Transverse colon (tissue), 4 donors: Measurements from ENCODE around the gene OSBPL10. TPM values are rescaled to one million over a fixed set of nuclear protein-coding genes. Genes with fewer than 3 reads are reported as not detected.

ENCODE experiments used
- DNase-seq: peaks from one replicate; pipeline ENCODE4 v3.0.0-alpha.2; 2019
- H3K27ac ChIP-seq, 4 donors: fragments of 200-600 bp; sonication (generic); 2 replicates each; pipeline ENCODE4 v1.5.1; 2016 to 2018; ENCODE audit warnings: inconsistent platforms in 4 of 4
- H3K27me3 ChIP-seq: fragments of 200-600 bp; sonication (generic); 2 replicates; pipeline ENCODE4 v1.5.1; 2017; ENCODE audit warnings: inconsistent platforms
- H3K36me3 ChIP-seq, 4 donors: fragments of 200-600 bp; sonication (generic); 2 replicates each; pipeline ENCODE4 v1.5.1; 2017 to 2019; ENCODE audit warnings: inconsistent platforms in 4 of 4
- H3K4me1 ChIP-seq, 4 donors: fragments of 200-600 bp; sonication (generic); 2 replicates each; pipeline ENCODE4 v1.5.1; 2017 to 2020; ENCODE audit warnings: inconsistent platforms in 4 of 4
- H3K4me3 ChIP-seq, 4 donors: fragments of 200-600 bp; sonication (generic); 1 replicate in 1 of 4; 2 replicates in 3 of 4; pipeline versions ENCODE4 v1.5.1 to v1.6.1; 2017 to 2019; ENCODE audit warnings: inconsistent platforms in 4 of 4
- H3K9me3 ChIP-seq, 2 donors: fragments of 200-600 bp; sonication (generic); 2 replicates each; pipeline ENCODE4 v1.5.1; 2017 to 2019; ENCODE audit warnings: inconsistent platforms in 2 of 2
- EP300 ChIP-seq: sonication (generic); formaldehyde crosslinking; IDR thresholded peaks from one replicate; pipeline ENCODE4 v1.6.1; 2017; ENCODE audit warnings: antibody characterized with exemption, low read depth
- POLR2A ChIP-seq: fragments of 450-650 bp; IDR thresholded peaks from one replicate; pipeline ENCODE4 v1.6.1; 2016; ENCODE audit warnings: antibody characterized with exemption, mild to moderate bottlenecking, moderate library complexity
- POLR2AphosphoS5 ChIP-seq, 3 donors: sonication (generic); formaldehyde crosslinking; IDR thresholded peaks; one replicate each; pipeline ENCODE4 v1.6.1; 2016; ENCODE audit warnings: antibody characterized with exemption in 3 of 3
- WGBS, 2 donors: methylation state at CpG; one replicate each; pipeline ENCODE4 v1.1.5; 2018; ENCODE audit warnings: low coverage in 1 of 2; 5-methylcytosine and 5-hydroxymethylcytosine counted together
- in situ Hi-C, 4 donors: fragments of 200-750 bp; cut with MboI; loops; one replicate each; pipeline versions ENCODE4 v1.15.0 to v1.15.1; 2017; ENCODE audit warnings: low sequenced_read_pairs in 3 of 4, low pct_ligation_motif_present in 1 of 4, low pct_unique_long_range_greater_than_20kb in 1 of 4
- intact Hi-C: fragments of 100-400 bp; cut with DNase I; formaldehyde crosslinking; loops from one replicate; pipeline ENCODE4 v1.15.1; 2023; ENCODE audit warnings: low total_unique reads
- total RNA-seq, 4 donors: library from RNA; depleted of rRNA; stranded (reverse); fragments of >200 nt; gene quantifications; one replicate each; pipeline ENCODE4 v1.1.0, GENCODE V29; 2016
- TF ChIP-seq, protein P1 (sequence below), 5 experiments: fragments of 200-600 bp in 3 of 5; fragments of 450-650 bp in 2 of 5; sonication (generic) in 3 of 5; IDR thresholded peaks; 1 replicate in 2 of 5; 2 replicates in 3 of 5; pipeline ENCODE4 v1.5.1; 2016 to 2017; ENCODE audit warnings: antibody characterized with exemption in 5 of 5, inconsistent platforms in 3 of 5, mild to moderate bottlenecking in 2 of 5, moderate library complexity in 1 of 5

Gene OSBPL10
- total RNA-seq, 4 donors from 2014 or later: 10.0 to 34.8 (median 19.5) TPM

GRCh38 chr3:31775383-31775782 is 205.7 kb downstream of the OSBPL10 start:
- in situ Hi-C loops (no loop called here), intact Hi-C loops (no loop called here)

GRCh38 chr3:31772758-31773473 is 208.1 kb downstream of the OSBPL10 start:
- no peak for DNase-seq
- Histone ChIP-seq H3K27ac (no peak overlapping the region), H3K27me3 (no peaks in the 10 kb centered on the region), H3K4me3 (no peak overlapping the region), H3K4me1 (no peaks in the 10 kb centered on the region), H3K9me3 (no peaks in the 10 kb centered on the region), H3K36me3 (no peaks in the 10 kb centered on the region)
- in situ Hi-C loops (loop anchor here in 2 of 4 donors (25.0 kb wide), 2 partner anchors 986 to 1011 kb away; no protein-coding TSS in a partner anchor), intact Hi-C loops (no loop called here)
- TF ChIP-seq POLR2AphosphoS5 (IDR thresholded peaks at IDR 0.05) (no peak), EP300 (no peak), POLR2A (no peak)
- TF ChIP-seq, protein P1, sequence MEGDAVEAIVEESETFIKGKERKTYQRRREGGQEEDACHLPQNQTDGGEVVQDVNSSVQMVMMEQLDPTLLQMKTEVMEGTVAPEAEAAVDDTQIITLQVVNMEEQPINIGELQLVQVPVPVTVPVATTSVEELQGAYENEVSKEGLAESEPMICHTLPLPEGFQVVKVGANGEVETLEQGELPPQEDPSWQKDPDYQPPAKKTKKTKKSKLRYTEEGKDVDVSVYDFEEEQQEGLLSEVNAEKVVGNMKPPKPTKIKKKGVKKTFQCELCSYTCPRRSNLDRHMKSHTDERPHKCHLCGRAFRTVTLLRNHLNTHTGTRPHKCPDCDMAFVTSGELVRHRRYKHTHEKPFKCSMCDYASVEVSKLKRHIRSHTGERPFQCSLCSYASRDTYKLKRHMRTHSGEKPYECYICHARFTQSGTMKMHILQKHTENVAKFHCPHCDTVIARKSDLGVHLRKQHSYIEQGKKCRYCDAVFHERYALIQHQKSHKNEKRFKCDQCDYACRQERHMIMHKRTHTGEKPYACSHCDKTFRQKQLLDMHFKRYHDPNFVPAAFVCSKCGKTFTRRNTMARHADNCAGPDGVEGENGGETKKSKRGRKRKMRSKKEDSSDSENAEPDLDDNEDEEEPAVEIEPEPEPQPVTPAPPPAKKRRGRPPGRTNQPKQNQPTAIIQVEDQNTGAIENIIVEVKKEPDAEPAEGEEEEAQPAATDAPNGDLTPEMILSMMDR (IDR thresholded peaks at IDR 0.05): no peak
- 75 to 76% methylated on average over 5 to 7 of the region's 7 CpGs for WGBS, 2 donors

More at GRCh38 chr3:31775383-31775782, 205.7 kb downstream of the OSBPL10 start:
- H3K27me3 ChIP-seq: no peaks in the 10 kb centered on the region
- no peak overlapping the region for H3K4me3 ChIP-seq
- TF ChIP-seq POLR2AphosphoS5 (IDR thresholded peaks at IDR 0.05) (no peak), POLR2A (no peak), EP300 (no peak)
- TF ChIP-seq, protein P1 (IDR thresholded peaks at IDR 0.05): no peak
- no peak overlapping the region for H3K27ac ChIP-seq
- peaks cover 7% of the 10 kb centered on the region in 2 donors for H3K9me3 ChIP-seq
- H3K4me1 ChIP-seq: no peaks in the 10 kb centered on the region
- WGBS, 2 donors: 84 to 98% methylated on average over 4 of the region's 4 CpGs
- no peak for DNase-seq
- H3K36me3 ChIP-seq: no peaks in the 10 kb centered on the region

GRCh38 chr3:31772272-31772671 is 208.8 kb downstream of the OSBPL10 start:
- WGBS, 2 donors: 77 to 78% methylated on average over 4 of the region's 4 CpGs
- no peak overlapping the region for H3K4me3 ChIP-seq
- intact Hi-C loops (no loop called here), in situ Hi-C loops (loop anchor here in 2 of 4 donors (25.0 kb wide), 2 partner anchors 985 to 1010 kb away; no protein-coding TSS in a partner anchor)
- H3K27me3 ChIP-seq: no peaks in the 10 kb centered on the region
- H3K36me3 ChIP-seq: no peaks in the 10 kb centered on the region
- TF ChIP-seq EP300: no peak
- TF ChIP-seq, protein P1 (IDR thresholded peaks at IDR 0.05): no peak
- TF ChIP-seq POLR2A: no peak
- TF ChIP-seq POLR2AphosphoS5 (IDR thresholded peaks at IDR 0.05): no peak
- H3K4me1 ChIP-seq: no peaks in the 10 kb centered on the region
- H3K27ac ChIP-seq: no peak overlapping the region
- no peak for DNase-seq
- H3K9me3 ChIP-seq: no peaks in the 10 kb centered on the region

- Histone ChIP-seq H3K27ac (no peak overlapping the region), H3K4me3 (no peak overlapping the region), H3K4me1 (no peaks in the 10 kb centered on the region), H3K27me3 (no peaks in the 10 kb centered on the region), H3K9me3 (no peaks in the 10 kb centered on the region), H3K36me3 (no peaks in the 10 kb centered on the region)
- in situ Hi-C loops (loop anchor here in 2 of 4 donors (25.0 kb wide), 2 partner anchors 984 to 1009 kb away; no protein-coding TSS in a partner anchor), intact Hi-C loops (no loop called here)
- DNase-seq: no peak
- WGBS, 2 donors: 75 to 91% methylated on average over 5 of the region's 5 CpGs
- TF ChIP-seq POLR2A (no peak), EP300 (no peak), POLR2AphosphoS5 (IDR thresholded peaks at IDR 0.05) (no peak)
- TF ChIP-seq, protein P1 (IDR thresholded peaks at IDR 0.05): no peak
Measured at GRCh38 chr3:31770822-31771326, 210.2 kb downstream of the OSBPL10 start.
